Measurements from ENCODE around the gene LRRC41.

DNA sequence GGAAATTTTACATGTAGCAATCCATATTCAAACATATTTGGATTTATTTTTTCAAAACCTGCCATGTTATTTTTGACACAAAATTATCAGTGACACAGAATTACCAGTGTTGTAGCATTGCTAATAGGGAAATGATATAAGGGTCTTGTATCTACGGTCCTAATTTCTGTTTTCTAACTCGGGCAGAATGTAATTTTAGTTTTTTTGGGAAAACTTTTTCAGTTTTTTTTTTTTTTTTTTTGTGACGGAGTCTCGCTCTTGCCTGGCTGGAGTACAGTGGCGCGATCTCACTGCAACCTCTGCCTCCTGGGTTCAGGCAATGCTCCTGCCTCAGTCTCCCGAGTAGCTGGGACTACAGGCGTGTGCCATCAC lies 2.7 kb upstream of the LRRC41 start:
- TF ChIP-seq CTCF (conservative IDR thresholded peaks at IDR 0.05; ENCODE audit: low read depth in 2 of 2): no peak
- no peak for TF ChIP-seq EZH2phosphoT487 (IDR thresholded peaks at IDR 0.05; ENCODE audit: unreplicated experiment)
- no peak for TF ChIP-seq EZH2 (IDR thresholded peaks at IDR 0.05; ENCODE audit: low read depth, unreplicated experiment)
- TF ChIP-seq, protein P1, sequence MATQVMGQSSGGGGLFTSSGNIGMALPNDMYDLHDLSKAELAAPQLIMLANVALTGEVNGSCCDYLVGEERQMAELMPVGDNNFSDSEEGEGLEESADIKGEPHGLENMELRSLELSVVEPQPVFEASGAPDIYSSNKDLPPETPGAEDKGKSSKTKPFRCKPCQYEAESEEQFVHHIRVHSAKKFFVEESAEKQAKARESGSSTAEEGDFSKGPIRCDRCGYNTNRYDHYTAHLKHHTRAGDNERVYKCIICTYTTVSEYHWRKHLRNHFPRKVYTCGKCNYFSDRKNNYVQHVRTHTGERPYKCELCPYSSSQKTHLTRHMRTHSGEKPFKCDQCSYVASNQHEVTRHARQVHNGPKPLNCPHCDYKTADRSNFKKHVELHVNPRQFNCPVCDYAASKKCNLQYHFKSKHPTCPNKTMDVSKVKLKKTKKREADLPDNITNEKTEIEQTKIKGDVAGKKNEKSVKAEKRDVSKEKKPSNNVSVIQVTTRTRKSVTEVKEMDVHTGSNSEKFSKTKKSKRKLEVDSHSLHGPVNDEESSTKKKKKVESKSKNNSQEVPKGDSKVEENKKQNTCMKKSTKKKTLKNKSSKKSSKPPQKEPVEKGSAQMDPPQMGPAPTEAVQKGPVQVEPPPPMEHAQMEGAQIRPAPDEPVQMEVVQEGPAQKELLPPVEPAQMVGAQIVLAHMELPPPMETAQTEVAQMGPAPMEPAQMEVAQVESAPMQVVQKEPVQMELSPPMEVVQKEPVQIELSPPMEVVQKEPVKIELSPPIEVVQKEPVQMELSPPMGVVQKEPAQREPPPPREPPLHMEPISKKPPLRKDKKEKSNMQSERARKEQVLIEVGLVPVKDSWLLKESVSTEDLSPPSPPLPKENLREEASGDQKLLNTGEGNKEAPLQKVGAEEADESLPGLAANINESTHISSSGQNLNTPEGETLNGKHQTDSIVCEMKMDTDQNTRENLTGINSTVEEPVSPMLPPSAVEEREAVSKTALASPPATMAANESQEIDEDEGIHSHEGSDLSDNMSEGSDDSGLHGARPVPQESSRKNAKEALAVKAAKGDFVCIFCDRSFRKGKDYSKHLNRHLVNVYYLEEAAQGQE (IDR thresholded peaks at IDR 0.05; ENCODE audit: unreplicated experiment): no peak

Data from GM23338 (cell line).